Pancreas (tissue), 10 donors: Measurements from ENCODE around the gene VAMP4. TPM values are rescaled to one million over a fixed set of nuclear protein-coding genes. Genes with fewer than 3 reads are reported as not detected.

Experiments
- ATAC-seq, 4 donors: fragments of 200-7000 bp; cut with Tn5 transposase; one replicate each; pipeline versions ENCODE4 v1.8.0 to v1.9.1; 2020; ENCODE audit warnings: mild to moderate bottlenecking in 4 of 4, moderate library complexity in 4 of 4
- DNase-seq, 6 donors: peaks; one replicate each; pipeline ENCODE4 v3.0.0-alpha.2; 2020
- FAIRE-seq: peaks from 2 replicates; lab custom pipeline; 2012; peaks lifted over from hg19 to GRCh38; lab: Jason Lieb, UNC
- H3K27ac ChIP-seq, 4 donors: fragments of 200-600 bp; sonication (generic); 1 replicate in 3 of 4; 2 replicates in 1 of 4; pipeline versions ENCODE4 v1.5.0 to v1.8.0; 2020
- H3K27me3 ChIP-seq, 4 donors: fragments of 200-600 bp; one replicate each; pipeline ENCODE4 v1.8.0; 2021
- H3K36me3 ChIP-seq, 3 donors: fragments of 200-600 bp; sonication (generic) in 1 of 3; one replicate each; pipeline versions ENCODE4 v1.5.0 to v1.8.0; 2020 to 2021
- H3K4me1 ChIP-seq, 3 donors: fragments of 200-600 bp; one replicate each; pipeline ENCODE4 v1.8.0; 2021
- H3K4me3 ChIP-seq, 4 donors: fragments of 200-600 bp; sonication (generic) in 2 of 4; one replicate each; pipeline versions ENCODE4 v1.5.0 to v1.8.0; 2020 to 2021
- H3K9me3 ChIP-seq, 4 donors: fragments of 200-600 bp; one replicate each; pipeline ENCODE4 v1.8.0; 2021
- CTCF ChIP-seq, 4 donors: fragments of 200-600 bp; sonication (generic) in 3 of 4; IDR thresholded peaks; one replicate each; pipeline versions ENCODE4 v1.5.0 to v1.8.0; 2021; ENCODE audit warnings: antibody characterized with exemption in 4 of 4
- WGBS, 2 donors: extraction: QIAGEN DNeasy Blood & Tissue Kit; methylation state at CpG; one replicate each; pipeline ENCODE4 v1.1.7; 2013; 5-methylcytosine and 5-hydroxymethylcytosine counted together
- intact Hi-C, 3 donors: fragments of 100-400 bp; cut with DNase I; formaldehyde crosslinking; loops; one replicate each; pipeline versions ENCODE4 v1.11.1 to v1.14.2; 2022
- polyA plus RNA-seq, 2 donors: library from polyadenylated mRNA; stranded (reverse); fragments of 200-250 nt; gene quantifications; one replicate each; pipeline ENCODE4 v1.2.3, GENCODE V29; 2013
- total RNA-seq, 6 donors: library from RNA; stranded (reverse); fragmentation: NEBNext Ultra II Directional in 4 of 6; extraction: Animal tissue kit (Norgen Biotek cat#: 25700) in 4 of 6; gene quantifications; one replicate each; pipeline versions ENCODE4 v1.2.1 to v1.2.4, GENCODE V29; 2021 to 2023
- donor health status: healthy with polysubstance abuse.
- donor health status: DM: no; HTN: no; CAD: no; lungs with moderate emphysema.
- donor health status: DM: no; HTN: no; CAD: no.
- donor health status: control.
- donor health status: control.
- donor health status: Bipolar disorder and iron deficiency.
- donor health status: DM: yes; HTN: yes; CAD: no.
- donor health status: DM: no; HTN: no; CAD: no.
- donor health status: DM: no; HTN: no; CAD: no.
- donor health status: DM: yes; HTN: yes; CAD: no.

VAMP4 gene
- total and polyA plus RNA-seq, 8 donors, result 3.2 to 7.6 (median 6.2) TPM

GRCh38 chr1:171740987-171741871 is 636 bp downstream of the VAMP4 start:
- no peaks in the 10 kb centered on the region for H3K9me3 ChIP-seq
- peak overlapping the region; percentile 77 to 93 (median 87) for H3K27ac ChIP-seq
- no peaks in the 10 kb centered on the region for H3K27me3 ChIP-seq
- H3K36me3 ChIP-seq, result peaks cover 0 to 10% (median 3%) of the 10 kb centered on the region in 3 donors
- H3K4me3 ChIP-seq, result peak overlapping the region; percentile 67 to 99 (median 80)
- no peak for TF ChIP-seq CTCF (IDR thresholded peaks at IDR 0.05)
- DNase-seq (peak in 4 of 6 donors; percentile 21 to 33 (median 26)), ATAC-seq (peak; percentile 46 to 65 (median 61)), FAIRE-seq (no peak)
- 1 to 2% methylated on average over 28 of the region's 28 CpGs for WGBS, 2 donors
- peaks cover 0 to 26% (median 11%) of the 10 kb centered on the region in 3 donors for H3K4me1 ChIP-seq
- intact Hi-C loops, result no loop called here

GRCh38 chr1:171740356-171740863 is 1.5 kb downstream of the VAMP4 start:
- intact Hi-C loops, result no loop called here
- no peaks in the 10 kb centered on the region for H3K9me3 ChIP-seq
- DNase-seq (no peak), FAIRE-seq (no peak), ATAC-seq (no peak)
- H3K27me3 ChIP-seq, result no peaks in the 10 kb centered on the region
- peaks cover 0 to 26% (median 11%) of the 10 kb centered on the region in 3 donors for H3K4me1 ChIP-seq
- TF ChIP-seq CTCF (IDR thresholded peaks at IDR 0.05), result no peak
- no peak overlapping the region for H3K27ac ChIP-seq
- WGBS, 2 donors, result 60 to 80% methylated on average over 2 of the region's 2 CpGs
- peaks cover 1 to 10% (median 3%) of the 10 kb centered on the region in 3 donors for H3K36me3 ChIP-seq
- H3K4me3 ChIP-seq, result peak overlapping the region in 2 of 4 donors; percentile 67 to 76

DNA sequence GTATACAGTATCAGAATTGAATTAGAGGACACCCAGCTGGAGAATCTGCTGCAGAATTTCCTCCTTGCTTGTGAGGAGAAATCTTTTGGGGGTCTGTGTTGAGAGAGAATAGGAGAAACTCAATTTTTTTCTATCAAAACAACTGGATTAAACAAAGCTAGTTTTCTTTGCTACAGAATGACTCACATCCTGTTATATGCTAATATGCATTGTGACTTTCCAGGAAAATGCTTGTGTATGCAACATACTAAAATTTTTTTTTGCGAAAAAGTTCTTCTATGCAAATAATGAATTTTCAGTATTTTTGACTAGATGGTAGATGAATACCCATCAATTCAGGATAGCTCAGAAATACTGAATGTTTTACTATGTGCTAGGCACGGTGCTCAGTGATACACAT is 2.2 kb downstream of the VAMP4 start:
- intact Hi-C loops, result no loop called here
- WGBS, 2 donors, result 89 to 91% methylated on average over 2 of the region's 2 CpGs

DNA sequence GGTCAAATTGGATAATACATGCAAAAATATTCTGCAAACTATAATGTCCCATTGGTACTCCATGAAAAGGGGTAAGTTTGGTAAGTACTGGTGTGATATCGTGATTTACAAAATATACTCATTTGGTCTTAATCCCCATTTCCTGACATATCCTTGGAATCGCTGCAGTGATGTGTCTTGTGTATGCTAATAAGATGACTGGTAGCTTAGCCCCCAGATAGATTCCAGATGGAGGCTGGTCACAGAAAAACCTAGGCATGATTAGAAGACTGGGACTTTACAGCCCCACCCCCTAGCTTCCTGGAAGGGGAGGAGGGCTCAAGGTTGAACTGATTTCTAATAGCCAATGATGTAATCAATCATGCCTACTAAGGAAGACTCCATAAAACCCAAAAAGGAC is 3.0 kb downstream of the VAMP4 start:
- H3K27me3 ChIP-seq, result no peaks in the 10 kb centered on the region
- intact Hi-C loops, result no loop called here
- no peaks in the 10 kb centered on the region for H3K9me3 ChIP-seq
- no peak overlapping the region for H3K27ac ChIP-seq
- no peak for FAIRE-seq
- no peak for DNase-seq
- H3K4me1 ChIP-seq, result peaks cover 0 to 26% (median 11%) of the 10 kb centered on the region in 3 donors
- H3K36me3 ChIP-seq, result peaks cover 3 to 10% (median 3%) of the 10 kb centered on the region in 3 donors
- no peak for ATAC-seq
- 91 to 93% methylated on average over 2 of the region's 2 CpGs for WGBS, 2 donors
- no peak overlapping the region for H3K4me3 ChIP-seq
- TF ChIP-seq CTCF (IDR thresholded peaks at IDR 0.05), result no peak

More for the DNA sequence above, 2.2 kb downstream of the VAMP4 start:
- no peaks in the 10 kb centered on the region for H3K9me3 ChIP-seq
- FAIRE-seq, result no peak
- no peaks in the 10 kb centered on the region for H3K27me3 ChIP-seq
- no peak for ATAC-seq
- no peak overlapping the region for H3K4me3 ChIP-seq
- no peak for TF ChIP-seq CTCF (IDR thresholded peaks at IDR 0.05)
- H3K4me1 ChIP-seq, result peaks cover 0 to 26% (median 11%) of the 10 kb centered on the region in 3 donors
- peaks cover 3 to 10% (median 3%) of the 10 kb centered on the region in 3 donors for H3K36me3 ChIP-seq
- no peak for DNase-seq
- H3K27ac ChIP-seq, result no peak overlapping the region
